H9 (cell line): ENCODE measurements around the gene WDR89. TPM values are rescaled to one million over a fixed set of nuclear protein-coding genes. Genes with fewer than 3 reads are reported as not detected.

Source experiments
- DNase-seq: peaks from one replicate; pipeline ENCODE4 v3.0.0-alpha.2; 2017
- H2AFZ ChIP-seq: one replicate; pipeline ENCODE4 v1.6.1; 2013; ENCODE audit warnings: mild to moderate bottlenecking, low read length, control low read depth, moderate library complexity
- H2AK5ac ChIP-seq: 2 replicates; pipeline ENCODE4 v1.6.1; 2013; ENCODE audit warnings: low read length, control low read depth, mixed read lengths; ENCODE audit not compliant: insufficient read length
- H2BK120ac ChIP-seq: one replicate; pipeline ENCODE4 v1.6.1; 2013; ENCODE audit warnings: low read depth, mild to moderate bottlenecking, low read length, control low read depth, inconsistent platforms; ENCODE audit not compliant: poor library complexity, severe bottlenecking
- H2BK12ac ChIP-seq: 2 replicates; pipeline ENCODE4 v1.6.1; 2013; ENCODE audit warnings: low read length, control low read depth, mixed read lengths, low read depth; ENCODE audit not compliant: insufficient read length
- H2BK15ac ChIP-seq: 2 replicates; pipeline ENCODE4 v1.6.1; 2013; ENCODE audit warnings: low read depth, low read length, control low read depth
- H2BK20ac ChIP-seq: one replicate; pipeline ENCODE4 v1.6.1; 2013; ENCODE audit warnings: low read depth, mild to moderate bottlenecking, low read length, control low read depth, inconsistent platforms; ENCODE audit not compliant: poor library complexity, severe bottlenecking
- H2BK5ac ChIP-seq: 2 replicates; pipeline ENCODE4 v1.6.1; 2013; ENCODE audit warnings: low read length, control low read depth, mixed read lengths; ENCODE audit not compliant: insufficient read length
- H3K14ac ChIP-seq: 2 replicates; pipeline ENCODE4 v1.6.1; 2013; ENCODE audit warnings: low read length, control low read depth; ENCODE audit not compliant: insufficient read depth
- H3K18ac ChIP-seq: 2 replicates; pipeline ENCODE4 v1.6.1; 2013; ENCODE audit warnings: low read depth, mild to moderate bottlenecking, mixed read lengths, low read length, control low read depth; ENCODE audit not compliant: insufficient read length
- H3K23ac ChIP-seq: 2 replicates; pipeline ENCODE4 v1.6.1; 2013; ENCODE audit warnings: low read length, control low read depth, mixed read lengths, low read depth; ENCODE audit not compliant: insufficient read length
- H3K23me2 ChIP-seq: 2 replicates; pipeline ENCODE4 v1.6.1; 2013; ENCODE audit warnings: low read depth, mild to moderate bottlenecking, mixed read lengths, low read length, control low read depth; ENCODE audit not compliant: insufficient read length, poor library complexity, severe bottlenecking
- H3K27ac ChIP-seq: 2 replicates; pipeline ENCODE4 v1.5.1; 2013; ENCODE audit warnings: low read length, control low read depth, mixed read lengths, low read depth; ENCODE audit not compliant: insufficient read length
- H3K27me3 ChIP-seq: 2 replicates; pipeline ENCODE4 v1.6.1; 2013; ENCODE audit warnings: low read length, control low read depth, inconsistent platforms; ENCODE audit not compliant: insufficient read depth
- H3K4ac ChIP-seq: 2 replicates; pipeline ENCODE4 v1.6.1; 2013; ENCODE audit warnings: low read depth, mild to moderate bottlenecking, control low read depth, inconsistent platforms, low read length, moderate library complexity
- H3K4me1 ChIP-seq: 2 replicates; pipeline ENCODE4 v1.6.1; 2013; ENCODE audit warnings: low read length, control low read depth, inconsistent platforms; ENCODE audit not compliant: insufficient read depth
- H3K4me2 ChIP-seq: 2 replicates; pipeline ENCODE4 v1.6.1; 2013; ENCODE audit warnings: low read length, control low read depth, mixed read lengths; ENCODE audit not compliant: insufficient read length, insufficient read depth
- H3K56ac ChIP-seq: 2 replicates; pipeline ENCODE4 v1.6.1; 2013; ENCODE audit warnings: low read depth, mild to moderate bottlenecking, mixed read lengths, low read length, control low read depth; ENCODE audit not compliant: insufficient read length
- H3K79me1 ChIP-seq: 2 replicates; pipeline ENCODE4 v1.6.1; 2013; ENCODE audit warnings: low read depth, mild to moderate bottlenecking, moderate library complexity, low read length, control low read depth, inconsistent platforms; ENCODE audit not compliant: insufficient read depth, poor library complexity, severe bottlenecking
- H3K79me2 ChIP-seq: 2 replicates; pipeline ENCODE4 v1.6.1; 2013; ENCODE audit warnings: low read length, control low read depth, inconsistent platforms; ENCODE audit not compliant: insufficient read depth
- H3K9ac ChIP-seq: 2 replicates; pipeline ENCODE4 v1.6.1; 2013; ENCODE audit warnings: low read length, control low read depth, mixed read lengths; ENCODE audit not compliant: insufficient read length; ENCODE audit errors: extremely low read depth
- H3K9me3 ChIP-seq: one replicate; pipeline ENCODE4 v1.6.1; 2013; ENCODE audit warnings: low read depth, low read length, inconsistent platforms; ENCODE audit not compliant: control insufficient read depth
- H3T11ph ChIP-seq: one replicate; pipeline ENCODE4 v1.6.1; 2013; ENCODE audit warnings: mild to moderate bottlenecking, low read length, control low read depth, inconsistent platforms
- H4K20me1 ChIP-seq: one replicate; pipeline ENCODE4 v1.6.1; 2013; ENCODE audit not compliant: control insufficient read depth, insufficient read length, insufficient read depth
- H4K5ac ChIP-seq: 2 replicates; pipeline ENCODE4 v1.6.1; 2013; ENCODE audit warnings: low read depth, mild to moderate bottlenecking, mixed read lengths, low read length, control low read depth; ENCODE audit not compliant: insufficient read length
- H4K8ac ChIP-seq: replicated peaks from 2 replicates; pipeline ENCODE4 v1.6.1; 2013; ENCODE audit warnings: low read length, control low read depth, mixed read lengths, low read depth; ENCODE audit not compliant: insufficient read length
- H4K91ac ChIP-seq: 2 replicates; pipeline ENCODE4 v1.6.1; 2013; ENCODE audit warnings: low read depth, mild to moderate bottlenecking, moderate library complexity, mixed read lengths, low read length, control low read depth; ENCODE audit not compliant: insufficient read length
- H3K27ac Mint-ChIP-seq, 3 experiments: 2 replicates in 2 of 3; 3 replicates in 1 of 3; pipeline ENCODE4 v1.8.0; 2020 to 2021; ENCODE audit warnings: mixed read lengths in 3 of 3, mild to moderate bottlenecking in 1 of 3, moderate library complexity in 1 of 3
- H3K27me3 Mint-ChIP-seq: 2 replicates; pipeline ENCODE4 v1.8.0; 2021; ENCODE audit warnings: low read depth, mild to moderate bottlenecking, moderate library complexity, mixed read lengths
- H3K36me3 Mint-ChIP-seq, 3 experiments: 2 replicates in 2 of 3; 3 replicates in 1 of 3; pipeline ENCODE4 v1.8.0; 2020 to 2021; ENCODE audit warnings: low read depth in 3 of 3, mixed read lengths in 3 of 3; ENCODE audit not compliant: insufficient read depth in 1 of 3
- H3K4me1 Mint-ChIP-seq, 2 experiments: 2 replicates each; pipeline ENCODE4 v1.8.0; 2020; ENCODE audit warnings: mixed read lengths in 2 of 2
- H3K4me3 Mint-ChIP-seq, 2 experiments: 2 replicates in 1 of 2; 3 replicates in 1 of 2; pipeline ENCODE4 v1.8.0; 2020 to 2021; ENCODE audit warnings: mild to moderate bottlenecking in 2 of 2, mixed read lengths in 2 of 2, moderate library complexity in 1 of 2
- H3K9me3 Mint-ChIP-seq, 2 experiments: 2 replicates in 1 of 2; 3 replicates in 1 of 2; pipeline ENCODE4 v1.8.0; 2020; ENCODE audit warnings: mild to moderate bottlenecking in 2 of 2, mixed read lengths in 2 of 2, moderate library complexity in 1 of 2
- CTCF ChIP-seq: fragments of 200-600 bp; sonication (generic); conservative IDR thresholded peaks from 3 replicates; pipeline ENCODE4 v1.8.0; 2021; ENCODE audit warnings: antibody characterized with exemption, mild to moderate bottlenecking
- WGBS: extraction: QIAGEN DNeasy Blood & Tissue Kit; methylation state at CpG from one replicate; pipeline ENCODE4 v1.1.7; 2013; ENCODE audit warnings: missing lambda C conversion rate, low lambda C conversion rate, mixed read lengths; ENCODE audit not compliant: insufficient read length; ENCODE audit errors: extremely low coverage; 5-methylcytosine and 5-hydroxymethylcytosine counted together
- total RNA-seq: library from RNA; stranded (reverse); gene quantifications from 2 replicates; pipeline ENCODE4 v1.2.1, GENCODE V29; 2021

WDR89 gene
- total RNA-seq, 1 experiment from 2014 or later, result 24.0 TPM

- H3K56ac ChIP-seq, result no peak overlapping the region
- no peak overlapping the region for H4K91ac ChIP-seq
- H3K79me2 ChIP-seq, result no peaks in the 10 kb centered on the region
- Mint-ChIP-seq H3K9me3 (no peaks in the 10 kb centered on the region), H3K4me1 (peaks cover 5 to 6% of the 10 kb centered on the region in 2 experiments; a peak in 3 of 4 replicates), H3K4me3 (no peak overlapping the region), H3K36me3 (no peaks in the 10 kb centered on the region), H3K27ac (no peak overlapping the region; a peak in 1 of 7 replicates), H3K27me3 (no peaks in the 10 kb centered on the region)
- no peak overlapping the region for H2BK120ac ChIP-seq
- no peak overlapping the region for H3K9ac ChIP-seq
- DNase-seq, result no peak
- no peak overlapping the region for H3K14ac ChIP-seq
- H3K4me2 ChIP-seq, result no peak overlapping the region
- H3K23me2 ChIP-seq, result no peaks in the 10 kb centered on the region
- no peak overlapping the region for H4K8ac ChIP-seq
- H3K4ac ChIP-seq, result no peak overlapping the region
- no peak for TF ChIP-seq CTCF
- H3K9me3 ChIP-seq, result no peaks in the 10 kb centered on the region
- H3K79me1 ChIP-seq, result no peaks in the 10 kb centered on the region
- H2AK5ac ChIP-seq, result no peak overlapping the region
- H2BK15ac ChIP-seq, result no peak overlapping the region
- H4K20me1 ChIP-seq, result no peaks in the 10 kb centered on the region
- no peak overlapping the region for H3T11ph ChIP-seq
- no peak overlapping the region for H2AFZ ChIP-seq
- H3K23ac ChIP-seq, result no peak overlapping the region
- WGBS, result no CpG with 5 or more reads among the region's 3 CpGs
- H2BK5ac ChIP-seq, result no peak overlapping the region
- no peak overlapping the region for H2BK12ac ChIP-seq
- H3K4me1 ChIP-seq, result peaks cover 4% of the 10 kb centered on the region; the same call in 1 of the 2 replicates
- H3K27ac ChIP-seq, result no peak overlapping the region
- no peak overlapping the region for H4K5ac ChIP-seq
- H2BK20ac ChIP-seq, result no peak overlapping the region
- no peak overlapping the region for H3K18ac ChIP-seq
- H3K27me3 ChIP-seq, result no peaks in the 10 kb centered on the region
Measured at GRCh38 chr14:63652406-63652805, 10.7 kb upstream of the WDR89 start.
